Coronary artery (tissue), 2 donors: Measurements from ENCODE around the gene GPR68.

Experiments
- DNase-seq: peaks from one replicate; pipeline ENCODE4 v3.0.0-alpha.2; 2017; ENCODE audit warnings: low spot score
- H3K27ac ChIP-seq, 2 donors: fragments of 200-600 bp; sonication (generic); one replicate each; pipeline ENCODE4 v1.5.1; 2016 to 2019
- H3K4me3 ChIP-seq: fragments of 200-600 bp; sonication (generic); 2 replicates; pipeline ENCODE4 v1.5.1; 2016; ENCODE audit warnings: mild to moderate bottlenecking, moderate library complexity
- CTCF ChIP-seq: fragments of 200-600 bp; sonication (generic); IDR thresholded peaks from one replicate; pipeline ENCODE4 v1.5.1; 2019; ENCODE audit warnings: antibody characterized with exemption

GPR68 gene

DNA sequence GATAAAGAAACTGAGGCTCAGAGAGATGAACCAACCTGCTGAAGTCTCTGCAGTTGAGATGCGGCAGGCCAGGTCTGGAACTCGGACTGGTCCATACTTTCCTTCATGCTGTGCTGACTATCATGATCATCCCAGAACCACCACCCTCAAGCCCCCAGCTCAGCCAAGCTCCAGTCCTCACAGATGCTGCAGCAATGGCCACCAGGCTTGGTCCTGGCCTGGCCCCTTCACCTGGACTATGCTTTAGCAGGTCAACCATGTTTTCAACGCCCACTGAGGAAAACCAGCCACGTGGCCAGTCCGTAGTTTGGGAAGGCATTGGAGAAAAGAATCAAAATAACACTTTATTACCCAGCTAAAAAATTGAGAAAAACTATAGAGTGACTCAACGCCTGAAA is 1.4 kb downstream of the GPR68 start:
- Histone ChIP-seq H3K4me3 (no peak overlapping the region), H3K27ac (peak overlapping the region in 1 of 2 donors; percentile 56)
- DNase-seq: no peak
- no peak for TF ChIP-seq CTCF

DNA sequence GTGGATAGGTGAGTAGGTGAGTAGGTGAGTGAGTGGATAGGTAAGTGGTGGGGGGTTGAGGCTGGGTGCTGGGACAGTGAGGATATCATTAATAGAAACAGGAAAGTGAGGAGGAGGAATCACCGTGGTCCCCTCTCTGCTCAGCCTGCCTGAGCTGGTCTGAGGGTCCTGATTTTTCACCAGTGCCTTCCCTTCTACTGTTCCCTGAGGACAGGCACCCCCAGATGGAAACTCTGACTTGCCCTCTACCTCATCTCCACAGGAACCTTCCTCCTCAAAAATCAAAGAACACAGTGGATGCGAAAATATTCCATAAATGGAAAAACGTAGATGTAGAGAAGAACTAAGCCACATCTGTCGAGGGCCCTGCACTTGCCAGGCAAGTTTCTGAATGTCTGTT is 1.9 kb downstream of the GPR68 start:
- no peak for DNase-seq
- no peak for TF ChIP-seq CTCF
- peak overlapping the region in 1 of 2 donors; percentile 11 for H3K27ac ChIP-seq
- no peak overlapping the region for H3K4me3 ChIP-seq

GRCh38 chr14:91241863-91242262 is 2.6 kb downstream of the GPR68 start:
- H3K27ac ChIP-seq: peak overlapping the region in 1 of 2 donors; percentile 11
- H3K4me3 ChIP-seq: no peak overlapping the region
- no peak for DNase-seq
- no peak for TF ChIP-seq CTCF

DNA sequence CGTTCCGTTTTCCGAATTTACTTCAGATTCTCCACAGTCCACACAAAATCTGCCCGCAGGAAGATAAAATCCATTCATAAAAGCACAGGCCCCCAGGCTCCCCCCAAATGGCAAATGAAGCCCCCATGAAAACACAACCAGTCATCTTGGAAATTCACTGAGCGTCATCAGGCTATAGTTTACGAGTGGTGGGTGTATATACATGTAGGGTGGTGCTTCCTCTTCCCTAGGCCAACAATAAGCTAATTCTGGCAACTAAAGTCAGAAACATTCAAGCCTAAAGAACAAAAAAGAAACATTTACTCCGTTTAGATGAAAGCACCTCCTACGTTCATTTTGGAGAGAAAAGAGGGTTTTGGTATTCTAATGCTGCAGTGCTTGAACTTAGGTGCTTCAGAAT is 5.8 kb downstream of the GPR68 start:
- DNase-seq: no peak
- TF ChIP-seq CTCF: no peak
- Histone ChIP-seq H3K27ac (no peak overlapping the region), H3K4me3 (no peak overlapping the region)

GRCh38 chr14:91238085-91238484 is 6.4 kb downstream of the GPR68 start:
- Histone ChIP-seq H3K27ac (no peak overlapping the region), H3K4me3 (no peak overlapping the region)
- no peak for TF ChIP-seq CTCF
- no peak for DNase-seq

DNA sequence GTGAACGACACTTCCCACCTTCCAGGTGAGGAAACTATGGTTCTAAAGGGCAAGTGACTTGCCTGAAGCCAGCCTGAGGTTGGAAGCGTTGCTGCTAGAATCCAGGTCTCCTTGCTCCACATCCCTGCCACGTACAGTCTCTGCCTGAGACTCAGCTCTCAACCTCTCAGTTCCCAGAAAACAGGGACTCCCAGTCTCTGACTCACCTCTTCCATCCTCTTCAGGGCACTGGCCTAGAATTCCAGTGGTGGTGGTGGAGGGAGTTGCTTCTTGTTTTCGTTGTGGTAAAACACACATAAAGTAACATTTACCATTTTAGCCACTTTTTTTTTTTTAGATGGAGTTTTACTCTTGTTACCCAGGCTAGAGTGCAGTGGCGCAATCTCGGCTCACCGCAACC is 7.3 kb downstream of the GPR68 start:
- Histone ChIP-seq H3K27ac (no peak overlapping the region), H3K4me3 (no peak overlapping the region)
- no peak for TF ChIP-seq CTCF
- DNase-seq: no peak

- Histone ChIP-seq H3K4me3 (no peak overlapping the region), H3K27ac (no peak overlapping the region)
- no peak for DNase-seq
- no peak for TF ChIP-seq CTCF
These were observed 8.7 kb downstream of the GPR68 start for GRCh38 chr14:91235841-91236240.
